Activated CD4-positive, alpha-beta T cell treated with anti-CD3 and anti-CD28 coated beads, Interleukin-2, Interleukin-6, amounts not matched to agents 100 ng/mL and 50 ng/mL, durations not matched to agents 16 hours and 8 hours (primary cell): ENCODE measurements around the gene COPZ1.
"Not testable (repeated sequence)": the region's sequence is repeated elsewhere in the genome, so short reads cannot be mapped to it uniquely, and the experiment has no call there.

ENCODE experiments used
- DNase-seq: peaks from one replicate; pipeline ENCODE4 v3.0.0-alpha.2; 2020

COPZ1 gene

DNA sequence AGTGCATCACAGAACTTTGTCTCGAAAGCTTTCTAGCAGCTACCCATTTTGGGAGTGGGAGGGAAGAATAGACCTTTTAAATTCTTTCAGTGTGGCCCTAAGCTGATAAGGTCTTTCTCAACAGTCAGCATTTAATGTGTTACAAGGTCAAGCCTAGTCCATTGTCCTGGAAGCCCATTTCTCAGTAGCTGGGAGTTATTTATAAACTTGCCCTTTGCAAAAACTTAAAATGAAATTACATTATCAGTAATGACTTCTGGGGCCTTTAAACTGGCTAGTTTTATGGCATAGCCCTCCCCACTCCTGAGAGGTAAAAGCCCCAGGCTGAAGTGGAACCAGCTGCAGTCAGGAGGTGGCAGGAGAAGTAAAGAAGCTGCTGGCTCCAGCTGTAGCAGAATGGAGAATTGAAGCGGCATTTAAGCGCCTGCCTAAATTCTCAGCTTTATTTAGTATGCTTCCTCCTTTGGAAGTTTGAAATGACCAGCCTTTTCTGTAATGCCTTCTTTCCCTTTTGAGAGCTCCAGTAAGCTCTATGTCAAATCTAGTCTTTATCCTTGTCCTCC is 12.4 kb downstream of the COPZ1 start:
- DNase-seq = no peak

DNA sequence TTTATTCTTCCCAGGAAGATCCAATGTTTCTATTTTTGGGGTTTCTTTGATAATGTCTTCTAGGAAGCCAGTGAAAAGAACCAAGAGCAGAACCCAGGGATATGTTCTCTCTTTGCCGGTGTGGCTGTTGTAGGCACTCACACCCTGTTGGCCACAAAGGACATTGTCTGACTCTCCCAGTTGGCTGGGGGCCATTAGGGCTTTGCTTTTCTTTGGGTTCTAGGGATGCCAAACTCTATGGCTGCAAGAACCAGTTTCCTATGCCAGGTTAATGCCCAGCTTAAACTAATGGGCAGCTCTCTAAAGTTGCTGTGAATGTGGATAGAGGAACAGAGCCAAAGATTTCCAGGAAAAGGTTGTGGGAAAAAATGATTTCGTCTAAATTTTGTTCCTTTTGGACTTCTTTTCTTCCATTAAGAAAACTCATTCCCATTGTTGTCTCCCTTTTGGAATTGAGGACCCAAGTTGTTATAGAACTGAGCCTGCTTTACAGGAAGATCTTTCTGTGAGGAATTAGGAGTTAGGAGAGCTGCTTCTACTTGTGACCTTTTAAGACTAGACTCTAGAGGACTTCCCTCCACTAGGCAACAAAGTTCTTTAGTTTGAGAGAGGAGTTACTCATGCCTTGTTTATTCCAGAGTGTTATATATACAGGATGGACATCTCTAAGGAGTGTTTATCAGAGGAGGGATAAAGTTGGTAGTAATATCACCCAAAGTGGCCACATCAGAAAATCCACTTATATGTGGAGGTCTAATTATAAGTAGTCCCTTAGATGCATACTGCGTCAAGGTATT is 13.1 kb downstream of the COPZ1 start:
- DNase-seq = no peak

DNA sequence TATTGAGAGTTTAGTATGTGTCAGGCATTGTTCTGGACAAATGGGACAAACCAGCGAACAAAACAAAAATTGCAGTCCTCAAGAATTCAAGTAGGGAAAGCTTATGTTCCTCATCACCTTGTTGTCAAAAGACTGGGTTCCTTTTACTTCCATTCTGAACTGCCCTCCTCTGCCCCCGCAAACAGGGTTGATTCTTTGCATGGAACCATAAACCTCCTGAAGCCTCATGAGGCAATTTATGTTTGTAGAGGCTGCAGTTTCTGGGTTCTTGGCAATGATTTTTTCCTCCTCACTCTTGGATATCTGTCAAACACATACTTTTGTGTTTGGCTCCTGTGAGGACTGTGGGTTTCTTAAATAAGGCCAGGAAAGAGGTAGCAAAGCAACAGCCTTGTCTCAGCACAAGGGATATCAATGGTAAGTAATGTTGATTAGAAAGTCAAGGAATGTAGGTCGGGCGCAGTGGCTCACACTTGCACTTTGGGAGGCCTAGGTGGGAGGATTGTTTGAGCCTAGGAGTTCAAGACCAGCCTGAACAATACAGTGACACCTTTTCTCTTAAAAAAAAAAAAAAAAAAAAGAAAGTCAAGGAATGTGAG is 13.9 kb downstream of the COPZ1 start:
- DNase-seq = no peak

DNA sequence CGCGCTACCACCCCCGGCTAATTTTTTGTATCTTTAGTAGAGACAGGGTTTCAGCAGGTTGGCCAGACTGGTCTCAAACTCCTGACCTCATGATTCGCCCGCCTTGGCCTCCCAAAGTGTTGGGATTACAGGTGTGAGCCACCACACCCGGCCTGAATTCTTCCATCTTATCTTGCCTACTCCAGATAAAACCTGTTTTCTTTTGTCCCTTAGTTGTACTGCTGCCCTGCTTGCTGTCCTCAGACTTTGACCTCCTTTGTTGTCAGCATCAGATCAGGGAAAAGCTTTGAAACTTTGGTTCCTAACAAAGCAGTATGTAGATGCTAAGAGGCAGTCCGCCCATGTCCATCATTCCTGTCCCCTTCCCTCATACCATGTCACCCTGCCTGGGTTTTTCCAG is 15.9 kb downstream of the COPZ1 start:
- DNase-seq = no peak

DNA sequence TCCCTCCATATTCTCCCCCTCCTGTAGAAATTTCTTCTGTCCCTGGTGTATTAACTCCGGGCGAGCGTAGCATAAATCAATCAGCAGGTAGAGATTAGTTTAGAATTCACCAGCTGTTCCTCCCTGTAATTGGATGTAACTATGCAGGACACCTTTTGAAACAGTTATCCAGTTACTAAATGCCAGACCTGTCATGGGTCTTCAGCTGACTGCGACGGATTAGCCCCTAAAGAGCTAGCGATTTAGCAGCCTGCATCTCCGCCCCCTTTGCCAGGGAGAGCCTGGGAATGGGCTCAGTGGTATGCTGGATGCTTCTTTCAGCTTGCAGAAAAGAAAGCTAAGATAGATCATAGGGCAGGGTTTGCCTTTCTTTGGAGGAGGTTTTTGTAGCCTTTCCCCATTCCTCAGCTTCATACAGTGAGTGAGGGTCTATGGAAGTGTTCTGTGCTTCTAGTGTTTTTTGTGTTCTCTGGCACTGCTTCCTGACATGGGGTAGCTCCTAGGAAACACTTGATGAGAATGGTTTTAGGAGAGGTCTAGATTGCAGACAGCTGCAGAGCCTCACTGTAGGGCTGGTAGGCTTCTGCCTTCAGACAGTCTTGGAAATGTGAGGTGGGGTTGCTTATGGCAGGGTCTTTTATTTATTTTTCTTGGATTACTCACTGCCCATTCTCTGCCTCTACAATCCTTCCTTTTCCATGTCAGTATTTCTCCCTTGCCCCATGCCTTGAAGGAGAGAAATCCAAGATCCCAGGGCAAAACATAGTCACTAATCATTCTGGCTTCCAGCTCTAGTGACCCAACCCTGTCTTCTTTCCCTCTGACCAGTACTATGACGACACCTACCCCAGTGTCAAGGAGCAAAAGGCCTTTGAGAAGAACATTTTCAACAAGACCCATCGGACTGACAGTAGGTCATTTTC is 16.7 kb downstream of the COPZ1 start:
- DNase-seq = no peak

DNA sequence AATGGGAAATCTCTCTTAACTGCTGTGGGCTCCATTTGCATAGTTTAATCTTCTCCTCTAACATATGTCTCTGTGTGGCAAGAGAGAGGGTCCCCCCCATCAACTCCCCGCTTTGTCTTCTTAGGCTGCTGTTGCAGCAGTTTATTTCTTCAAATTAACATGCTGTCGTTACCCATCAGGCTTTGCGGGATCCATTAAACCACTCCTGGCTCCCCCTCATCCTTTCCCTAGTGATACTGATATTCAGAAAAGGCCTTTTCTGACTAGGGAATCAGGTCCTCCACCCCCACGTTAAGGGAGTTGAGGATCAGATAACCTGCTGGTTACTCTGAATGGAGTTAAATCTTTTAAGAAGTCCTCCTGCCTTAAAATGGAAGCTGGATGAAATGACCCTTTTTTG is 24.1 kb downstream of the COPZ1 start:
- DNase-seq = no peak

DNA sequence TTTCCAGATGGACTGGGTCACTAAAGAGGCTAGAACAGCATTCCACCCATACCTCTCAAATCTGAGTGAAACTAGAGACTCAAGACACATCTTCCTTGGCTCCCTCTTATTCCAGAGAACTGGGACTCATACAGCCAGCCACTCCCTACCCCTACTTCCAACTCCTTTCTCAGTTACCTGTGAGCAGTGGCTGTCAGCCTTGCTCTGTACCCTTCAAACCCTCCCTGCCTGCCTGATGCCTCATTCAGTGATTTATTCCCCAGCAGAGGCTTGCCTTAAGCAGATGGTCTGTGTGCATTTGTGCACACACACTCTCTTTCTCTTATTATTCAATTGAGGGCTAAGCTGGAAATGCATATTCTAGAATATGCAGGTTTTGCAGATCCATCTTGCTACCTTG is 24.7 kb downstream of the COPZ1 start:
- no peak for DNase-seq

DNA sequence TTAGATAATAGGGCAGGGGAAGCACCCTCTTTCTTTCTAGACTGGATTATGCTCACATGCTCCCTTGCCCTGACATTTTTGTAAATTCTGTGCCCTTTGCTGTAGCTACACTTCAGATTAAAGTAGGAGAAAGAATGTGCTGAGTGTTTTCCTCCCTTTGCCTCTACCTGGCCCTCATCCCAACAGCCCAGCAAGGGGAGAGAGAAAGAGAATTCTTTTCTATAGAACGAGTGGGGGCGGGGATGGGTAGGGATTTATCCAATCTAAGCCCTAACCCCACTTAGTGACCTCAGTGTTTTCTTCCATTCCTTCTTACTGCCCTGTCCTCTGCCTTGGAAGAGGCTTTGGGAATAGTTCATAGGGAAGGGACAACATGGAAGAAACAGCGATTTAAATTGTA is 25.8 kb downstream of the COPZ1 start:
- no peak for DNase-seq

DNA sequence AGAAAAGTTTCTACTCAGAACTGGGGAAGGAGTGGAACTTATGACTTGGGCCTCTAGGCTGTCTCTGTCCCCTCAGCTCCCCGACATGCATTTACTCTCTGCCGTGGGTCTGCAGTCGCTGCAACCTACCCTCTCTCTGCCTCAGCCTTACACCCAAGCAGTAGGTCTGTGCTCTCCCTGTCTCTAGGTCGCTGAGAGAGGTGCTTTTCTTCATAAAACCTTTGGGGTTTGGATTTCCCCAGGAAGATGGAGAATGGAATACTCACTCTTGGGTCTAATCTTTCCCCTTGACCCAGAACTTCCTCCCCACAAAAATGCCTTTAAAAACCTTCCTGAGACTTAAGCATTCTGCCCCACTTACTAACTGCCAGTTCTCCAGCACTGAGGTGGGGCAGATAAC is 26.4 kb downstream of the COPZ1 start:
- no peak for DNase-seq

DNA sequence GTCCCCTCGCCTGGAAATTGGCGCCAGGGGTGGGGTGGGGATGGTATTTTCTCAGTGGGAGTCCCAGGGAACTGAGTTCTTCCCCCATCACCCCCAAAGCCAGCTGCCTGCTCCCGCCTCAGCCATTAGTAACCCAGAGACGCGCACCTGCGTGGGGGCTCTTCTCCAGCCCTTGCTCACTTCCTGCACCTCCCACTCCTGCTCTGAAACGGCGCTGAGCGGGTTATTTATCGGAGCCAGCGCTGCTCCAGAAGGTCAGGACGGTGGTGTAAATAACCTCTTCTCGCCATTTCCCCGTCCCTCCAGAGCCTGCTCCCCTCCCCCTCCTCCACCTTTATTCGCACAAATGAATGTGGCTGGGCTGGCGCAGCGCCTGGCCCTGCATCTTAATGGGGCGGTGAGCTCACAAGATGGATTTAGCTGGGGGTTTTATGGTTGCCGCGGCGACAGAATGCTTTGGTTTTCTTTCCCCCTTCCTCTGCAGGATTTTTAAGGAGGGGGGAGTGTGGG is 27.1 kb downstream of the COPZ1 start:
- no peak for DNase-seq

DNA sequence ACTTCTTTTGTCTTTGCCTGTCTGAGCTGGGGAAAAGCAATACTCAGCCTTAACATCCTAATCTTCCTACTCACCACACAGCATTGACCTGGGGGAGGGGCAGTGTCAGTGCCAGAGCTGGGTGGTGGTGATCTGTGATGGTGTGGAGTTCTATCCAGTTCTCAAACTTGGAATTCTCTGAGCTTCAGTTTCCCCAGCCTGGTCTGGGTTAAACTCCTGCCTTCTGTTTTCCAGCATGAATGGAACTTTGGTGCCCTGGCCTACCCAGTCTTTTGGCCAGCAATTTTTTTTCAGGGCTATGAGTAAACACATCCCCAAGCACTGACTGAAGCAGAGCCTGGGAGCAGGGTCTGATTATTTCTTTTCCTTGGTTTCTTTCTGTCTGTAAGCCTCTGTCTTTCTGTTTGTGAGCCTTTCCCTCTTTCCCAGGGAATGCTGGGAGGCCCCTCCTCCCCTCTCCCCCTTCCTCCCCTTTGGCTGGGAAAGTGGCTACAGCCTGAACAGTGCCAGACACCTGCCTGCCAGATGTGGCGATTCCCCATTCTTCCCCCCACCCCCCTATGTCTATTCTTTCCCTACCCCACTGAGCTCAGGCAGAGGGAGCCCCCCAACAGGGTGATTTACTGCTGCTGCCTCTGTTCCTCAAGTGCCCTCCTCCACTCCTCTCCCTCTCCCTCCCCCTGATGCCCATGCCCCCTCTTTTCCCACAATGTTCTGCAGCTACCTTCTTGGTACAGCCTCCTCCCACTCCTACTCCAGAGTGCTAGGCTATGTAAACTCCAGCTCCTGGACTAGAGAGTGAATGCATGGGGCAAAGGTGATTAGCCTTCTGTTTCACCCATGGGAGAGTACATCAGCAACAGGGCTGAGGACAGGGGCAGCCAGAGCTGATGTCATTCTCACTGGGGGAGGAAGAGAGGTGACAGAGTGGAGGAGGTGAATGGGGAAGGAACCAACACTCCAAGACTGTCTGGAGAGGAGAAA is 28.3 kb downstream of the COPZ1 start:
- no peak for DNase-seq

DNA sequence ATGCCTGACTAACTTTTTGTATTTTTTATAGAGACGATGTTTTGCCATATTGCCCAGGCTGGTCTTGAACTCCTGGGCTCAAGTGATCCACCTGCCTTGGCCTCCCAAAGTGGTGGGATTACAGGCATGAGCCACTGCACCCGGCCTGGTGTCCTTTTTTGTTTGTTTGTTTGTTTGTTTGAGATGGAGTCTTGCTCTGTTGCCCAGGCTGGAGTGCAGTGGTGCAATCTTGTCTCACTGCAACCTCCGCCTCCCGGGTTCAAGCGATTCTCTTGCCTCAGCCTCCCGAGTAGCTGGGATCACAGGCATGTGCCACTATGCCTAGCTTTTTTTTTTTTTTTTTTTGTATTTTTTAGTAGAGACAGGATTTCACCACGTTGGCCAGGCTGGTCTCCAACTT is 29.3 kb downstream of the COPZ1 start:
- not testable (repeated sequence) for DNase-seq

DNA sequence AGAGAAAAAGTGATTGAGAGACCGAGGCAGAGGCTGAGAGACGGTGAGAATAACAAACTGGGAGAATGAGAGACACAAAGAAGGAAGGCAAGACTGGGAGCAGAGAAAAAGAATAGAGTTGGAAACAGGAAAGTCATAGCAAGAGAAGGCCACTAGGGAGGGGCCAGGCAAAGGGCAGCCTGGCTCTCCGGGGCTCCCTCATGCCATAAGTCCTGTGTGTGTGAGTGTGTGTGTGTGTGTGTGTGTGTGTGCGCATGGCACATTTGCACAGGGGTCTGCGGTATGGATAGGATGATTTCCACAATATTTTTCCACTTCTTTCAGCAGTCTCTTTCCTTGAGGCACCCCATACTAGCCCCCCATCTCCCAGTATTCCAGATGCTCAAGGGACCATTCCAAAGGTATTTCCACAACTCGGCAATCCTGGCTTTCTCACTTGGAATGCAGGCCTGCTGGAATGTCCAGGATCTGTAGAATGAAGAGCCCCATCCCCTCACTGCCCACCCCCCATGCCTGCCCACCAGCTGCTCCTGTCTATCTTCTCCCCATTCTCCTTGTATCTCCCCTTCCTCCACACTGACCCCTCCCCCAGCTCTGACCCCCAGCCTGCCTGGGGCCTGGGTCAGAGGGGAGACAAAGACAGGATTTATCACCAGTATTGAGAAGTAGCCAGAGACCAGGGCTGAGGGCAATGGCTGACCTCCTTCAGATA is 30.3 kb downstream of the COPZ1 start:
- no peak for DNase-seq

DNA sequence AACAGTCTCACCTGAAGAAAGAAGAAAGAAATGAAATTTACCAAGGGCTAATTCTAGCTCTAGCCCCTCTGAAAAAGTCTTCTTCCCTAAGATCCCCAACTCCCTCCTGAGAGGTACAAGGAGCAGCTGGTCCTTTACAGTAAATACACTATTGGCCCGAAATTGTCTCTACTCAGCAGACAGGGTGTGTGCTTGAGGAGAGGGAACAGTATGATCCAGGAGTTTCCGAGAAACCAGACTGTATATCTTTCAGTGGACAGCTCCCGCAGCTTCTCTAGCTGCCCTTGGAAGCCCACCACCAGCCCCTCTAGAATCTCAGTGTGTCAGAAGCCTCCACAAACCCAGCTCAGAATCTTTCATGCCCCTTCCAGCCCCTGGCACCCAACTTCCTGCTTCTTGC is 31.3 kb downstream of the COPZ1 start:
- DNase-seq = no peak

DNA sequence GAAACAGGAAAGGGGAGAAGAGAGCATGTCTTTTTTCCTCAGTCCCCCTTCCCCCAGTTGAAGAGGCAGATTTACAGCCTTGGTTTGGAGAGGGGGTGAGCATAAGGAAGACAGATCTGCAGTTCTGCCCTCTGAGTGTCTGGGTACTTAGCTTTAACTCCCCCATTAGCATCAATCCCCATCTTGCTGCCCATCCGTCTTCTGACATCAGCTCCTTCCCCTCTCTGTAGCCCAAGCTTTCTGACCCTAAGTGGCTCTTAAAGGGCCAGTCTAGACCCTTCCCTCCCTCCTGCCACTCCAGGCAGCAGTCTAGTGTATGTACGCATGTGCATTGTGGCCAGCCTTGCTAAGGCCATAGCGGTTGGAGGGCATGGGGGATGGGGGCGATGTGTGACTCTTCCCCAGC is 32.0 kb downstream of the COPZ1 start:
- no peak for DNase-seq

DNA sequence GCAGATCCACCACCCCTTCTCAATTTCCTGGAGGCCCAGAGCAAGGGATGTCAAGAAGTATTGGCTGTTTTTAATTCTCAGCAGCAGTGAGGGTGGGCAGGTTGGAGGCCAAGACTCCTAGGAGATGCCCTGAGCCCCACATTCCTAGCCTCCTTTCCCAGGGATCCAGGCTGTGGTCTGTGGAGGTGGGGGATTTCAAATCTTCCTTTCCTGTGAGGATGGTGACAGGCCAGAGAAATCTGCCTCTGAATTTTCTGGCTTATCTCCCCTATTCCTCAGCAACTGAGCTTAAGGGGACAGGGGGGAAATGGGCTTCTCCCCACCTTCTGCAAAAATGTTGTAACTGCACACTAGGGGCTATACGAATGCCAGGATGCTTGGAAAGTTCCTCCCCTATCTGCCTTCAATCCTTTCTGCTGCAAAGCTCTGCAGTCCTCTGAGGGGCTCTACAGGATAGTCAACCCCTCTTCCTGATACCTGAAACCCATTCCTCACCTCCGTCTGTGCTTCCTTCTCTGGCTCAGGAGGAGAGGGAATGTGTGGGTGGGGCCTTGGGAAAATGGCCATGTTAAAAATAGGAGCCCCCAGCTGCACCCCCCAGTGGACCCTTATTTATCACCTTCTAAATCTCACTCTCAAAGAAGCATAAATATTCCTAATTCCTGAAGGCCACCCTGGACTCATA is 32.7 kb downstream of the COPZ1 start:
- no peak for DNase-seq

DNA sequence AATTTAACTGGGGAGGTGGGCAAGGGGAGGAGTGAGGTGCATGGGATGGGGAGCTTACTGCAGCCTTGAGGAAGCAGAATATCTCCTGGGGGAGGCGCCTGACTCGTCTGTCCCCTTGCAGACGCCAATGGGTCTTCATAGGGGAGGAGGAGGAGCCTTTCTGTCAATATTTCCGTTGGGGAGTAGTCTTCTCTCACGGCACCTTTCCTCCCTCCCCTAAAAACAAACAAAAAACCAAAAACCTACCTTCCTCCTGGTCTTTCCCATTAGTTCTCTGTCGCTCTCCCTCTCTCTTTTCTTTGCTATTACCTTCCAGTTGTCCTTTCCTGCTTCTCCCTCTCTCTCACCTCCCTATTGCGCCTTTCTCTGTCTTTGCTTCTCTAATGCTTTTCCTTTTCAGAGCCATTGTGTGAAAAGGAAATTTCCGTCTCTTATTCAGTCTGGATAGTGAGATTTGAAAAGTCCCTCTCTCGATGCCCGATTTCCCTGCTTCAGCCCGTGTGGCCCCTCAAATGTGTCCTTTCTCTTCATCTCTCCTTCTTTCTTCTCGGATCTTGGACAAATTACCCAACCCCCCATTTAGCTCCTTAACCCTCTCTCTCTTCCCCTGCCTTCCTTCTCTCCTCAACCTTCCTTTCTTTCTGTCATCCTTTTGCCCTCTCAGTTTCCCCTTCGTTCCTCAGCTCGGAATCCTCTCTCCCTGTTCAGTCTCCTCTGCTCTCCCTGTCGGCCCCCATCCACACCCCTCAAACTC is 33.4 kb downstream of the COPZ1 start:
- peak; percentile 73 for DNase-seq

DNA sequence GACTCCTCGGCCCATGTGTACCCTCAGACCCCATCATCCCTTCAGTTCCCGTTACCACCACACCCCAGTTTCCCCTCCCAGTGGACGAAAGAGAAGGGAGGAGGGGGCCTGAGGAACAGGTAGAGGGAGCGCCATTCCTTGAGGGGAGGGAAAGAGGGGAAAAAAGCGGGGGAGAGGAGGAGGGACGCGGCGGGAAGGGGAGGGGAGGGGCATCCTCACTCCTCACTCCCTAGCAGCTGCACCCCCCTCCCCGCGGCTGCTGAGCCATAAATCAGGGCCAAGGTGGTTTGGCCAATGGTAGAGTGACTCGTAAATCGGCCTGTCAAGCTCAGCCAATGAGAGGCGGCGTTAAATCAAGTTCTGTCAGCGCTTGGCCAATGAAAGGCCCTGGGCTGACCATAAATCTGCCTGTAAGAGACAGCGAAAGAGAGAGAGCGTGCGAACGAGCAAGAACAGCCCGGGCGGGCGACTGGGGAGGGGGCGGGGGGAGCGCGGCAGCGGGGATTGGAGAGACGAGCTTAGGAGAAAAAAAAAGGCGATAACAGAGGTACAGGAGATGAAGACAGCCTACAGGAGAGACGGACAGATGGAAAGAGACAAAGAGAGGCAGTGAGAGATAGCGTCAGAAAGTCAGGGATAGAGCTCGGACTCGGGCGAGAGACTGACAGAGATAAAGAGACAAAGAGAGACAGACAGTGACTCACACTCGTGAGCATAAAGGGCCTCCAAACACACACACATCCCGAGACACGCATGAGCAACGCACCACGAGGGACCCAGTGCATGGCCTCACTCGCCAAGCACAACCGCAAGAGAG is 34.2 kb downstream of the COPZ1 start:
- peak; percentile 99 for DNase-seq
